ENCODE data around the gene NSG1.

DNA sequence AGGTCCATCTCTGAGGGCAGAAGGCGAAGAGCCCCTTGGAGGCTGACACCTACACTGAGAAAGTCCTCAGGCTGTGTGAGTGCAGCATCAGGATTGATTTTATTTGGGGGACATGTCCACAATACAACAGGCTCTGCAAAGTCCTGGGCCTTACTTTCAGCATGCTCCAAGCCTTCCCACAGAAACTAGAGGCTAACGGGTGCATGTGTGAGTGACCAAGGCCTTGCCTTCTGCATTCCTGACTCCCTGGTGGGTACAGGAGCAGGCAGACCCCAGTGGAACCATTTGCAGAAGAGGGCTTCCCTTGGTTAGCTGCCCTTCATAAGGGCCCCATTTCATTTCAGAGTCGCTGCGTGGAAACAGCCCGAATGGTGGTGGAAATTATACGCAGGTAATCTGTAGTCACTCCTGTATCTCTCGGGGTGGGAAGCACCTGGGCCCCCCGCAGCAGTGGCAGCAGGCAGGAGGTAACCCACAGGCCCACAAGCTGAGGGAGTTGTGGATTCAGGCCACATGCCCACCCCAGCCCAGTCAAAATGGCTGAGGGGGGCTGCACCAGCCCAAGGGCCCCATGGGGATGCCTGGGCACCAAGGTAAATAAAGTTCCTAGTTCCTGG, 37.7 kb downstream of the NSG1 start:
- TF ChIP-seq, protein P1, sequence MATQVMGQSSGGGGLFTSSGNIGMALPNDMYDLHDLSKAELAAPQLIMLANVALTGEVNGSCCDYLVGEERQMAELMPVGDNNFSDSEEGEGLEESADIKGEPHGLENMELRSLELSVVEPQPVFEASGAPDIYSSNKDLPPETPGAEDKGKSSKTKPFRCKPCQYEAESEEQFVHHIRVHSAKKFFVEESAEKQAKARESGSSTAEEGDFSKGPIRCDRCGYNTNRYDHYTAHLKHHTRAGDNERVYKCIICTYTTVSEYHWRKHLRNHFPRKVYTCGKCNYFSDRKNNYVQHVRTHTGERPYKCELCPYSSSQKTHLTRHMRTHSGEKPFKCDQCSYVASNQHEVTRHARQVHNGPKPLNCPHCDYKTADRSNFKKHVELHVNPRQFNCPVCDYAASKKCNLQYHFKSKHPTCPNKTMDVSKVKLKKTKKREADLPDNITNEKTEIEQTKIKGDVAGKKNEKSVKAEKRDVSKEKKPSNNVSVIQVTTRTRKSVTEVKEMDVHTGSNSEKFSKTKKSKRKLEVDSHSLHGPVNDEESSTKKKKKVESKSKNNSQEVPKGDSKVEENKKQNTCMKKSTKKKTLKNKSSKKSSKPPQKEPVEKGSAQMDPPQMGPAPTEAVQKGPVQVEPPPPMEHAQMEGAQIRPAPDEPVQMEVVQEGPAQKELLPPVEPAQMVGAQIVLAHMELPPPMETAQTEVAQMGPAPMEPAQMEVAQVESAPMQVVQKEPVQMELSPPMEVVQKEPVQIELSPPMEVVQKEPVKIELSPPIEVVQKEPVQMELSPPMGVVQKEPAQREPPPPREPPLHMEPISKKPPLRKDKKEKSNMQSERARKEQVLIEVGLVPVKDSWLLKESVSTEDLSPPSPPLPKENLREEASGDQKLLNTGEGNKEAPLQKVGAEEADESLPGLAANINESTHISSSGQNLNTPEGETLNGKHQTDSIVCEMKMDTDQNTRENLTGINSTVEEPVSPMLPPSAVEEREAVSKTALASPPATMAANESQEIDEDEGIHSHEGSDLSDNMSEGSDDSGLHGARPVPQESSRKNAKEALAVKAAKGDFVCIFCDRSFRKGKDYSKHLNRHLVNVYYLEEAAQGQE (IDR thresholded peaks at IDR 0.05; ENCODE audit: insufficient read depth in 1 of 2, low read depth in 2 of 2, low read length in 2 of 2): no peak
- TF ChIP-seq POLR2AphosphoS5 (IDR thresholded peaks at IDR 0.05; ENCODE audit: low read depth, low read length): no peak
- no peak for TF ChIP-seq TAF1 (IDR thresholded peaks at IDR 0.05; ENCODE audit: borderline replicate concordance, insufficient read depth, low read length)
